Erythroblast (primary cell): ENCODE results near the gene KDM2A.

Experiments
- GATA1 ChIP-seq: IDR thresholded peaks from 2 replicates; pipeline ENCODE4 v1.6.1; 2011; ENCODE audit warnings: low read depth, mild to moderate bottlenecking, control low read depth, low read length, moderate library complexity
- POLR2A ChIP-seq: IDR thresholded peaks from 2 replicates; pipeline ENCODE4 v1.6.1; 2011; ENCODE audit warnings: mild to moderate bottlenecking, low read length

GRCh38 chr11:67177399-67178281 is 58.6 kb downstream of the KDM2A start:
- TF ChIP-seq POLR2A, result no peak
- no peak for TF ChIP-seq GATA1
